ENCODE results near the gene PLCH1. TPM values are rescaled to one million over a fixed set of nuclear protein-coding genes. Genes with fewer than 3 reads are reported as not detected.

PLCH1 gene
- total and polyA plus RNA-seq, 2 of the 13 experiments (the other 11 are each of a cell fraction or from before 2014, with no cell fraction given): 2.0 to 3.0 TPM

- Histone ChIP-seq H3K4me1 (ENCODE audit: insufficient read depth, low read length) (no peaks in the 10 kb centered on the region), H3K27me3 (ENCODE audit: control insufficient read depth in 1 of 2, insufficient read depth in 2 of 2, low read length in 2 of 2) (no peaks in the 10 kb centered on the region), H3K4me3 (replicated peaks in 1 of 3; ENCODE audit: insufficient read depth in 1 of 3, low read depth in 2 of 3, low read length in 3 of 3) (no peak overlapping the region), H3K36me3 (replicated peaks in 1 of 2; ENCODE audit: control insufficient read depth in 1 of 2, insufficient read depth in 2 of 2, low read length in 2 of 2) (no peaks in the 10 kb centered on the region), H3K9ac (ENCODE audit: insufficient read depth, low read depth, low read length) (no peak overlapping the region), H3K27ac (ENCODE audit: extremely low read length, insufficient read depth, low read length) (no peak overlapping the region), H2AFZ (ENCODE audit: low read length) (no peak overlapping the region), H4K20me1 (ENCODE audit: insufficient read depth, low read length) (no peaks in the 10 kb centered on the region), H3K4me2 (ENCODE audit: low read depth, low read length) (no peak overlapping the region), H3K79me2 (ENCODE audit: insufficient read depth, low read length) (no peaks in the 10 kb centered on the region), H3K9me3 (ENCODE audit: low read length) (no peaks in the 10 kb centered on the region)
- ChIA-PET CTCF (ENCODE audit: low intra/inter-chr PET ratio, low total read pairs) (no interaction called here), POLR2A (no interaction called here)
- intact Hi-C loops (cut with micrococcal nuclease; ENCODE audit: unreplicated experiment): no loop called here
- TF ChIP-seq TBX2 (CRISPR knock-in tag; IDR thresholded peaks at IDR 0.05; ENCODE audit: borderline replicate concordance): no peak
- TF ChIP-seq NR1H2 (CRISPR knock-in tag; IDR thresholded peaks at IDR 0.05; ENCODE audit: borderline replicate concordance, low read depth): no peak
- TF ChIP-seq GPBP1L1 (CRISPR knock-in tag; IDR thresholded peaks at IDR 0.05): no peak
- TF ChIP-seq ZNF737 (CRISPR knock-in tag; IDR thresholded peaks at IDR 0.05; ENCODE audit: borderline replicate concordance): no peak
- no peak for TF ChIP-seq SOX13 (IDR thresholded peaks at IDR 0.05)
- no peak for TF ChIP-seq SOX13 (CRISPR knock-in tag; conservative IDR thresholded peaks at IDR 0.05 in 1 of 2, IDR thresholded peaks at IDR 0.05 in 1 of 2)
- no peak for TF ChIP-seq ZNF260 (CRISPR knock-in tag; IDR thresholded peaks at IDR 0.05; ENCODE audit: borderline replicate concordance, low read depth)
- TF ChIP-seq THAP7 (CRISPR knock-in tag; IDR thresholded peaks at IDR 0.05): no peak
- no peak for TF ChIP-seq TMF1 (CRISPR knock-in tag; IDR thresholded peaks at IDR 0.05; ENCODE audit: low read depth)
- no peak for TF ChIP-seq ELF3 (CRISPR knock-in tag; IDR thresholded peaks at IDR 0.05)
- no peak for TF ChIP-seq ZNF513 (CRISPR knock-in tag; conservative IDR thresholded peaks at IDR 0.05)
- TF ChIP-seq MTERF4 (CRISPR knock-in tag; IDR thresholded peaks at IDR 0.05): no peak
- TF ChIP-seq ZBTB14 (CRISPR knock-in tag; IDR thresholded peaks at IDR 0.05): no peak
- no peak for TF ChIP-seq HES4 (CRISPR knock-in tag; IDR thresholded peaks at IDR 0.05; ENCODE audit: borderline replicate concordance)
- no peak for TF ChIP-seq TGIF2 (CRISPR knock-in tag; IDR thresholded peaks at IDR 0.05)
- DNase-seq (ENCODE audit: low spot score) (no peak), FAIRE-seq (no peak), ATAC-seq (no peak)
- BruUV-seq (replicated peaks): no TSS peak
- 19% methylated on average over 1 of the region's 1 CpG for WGBS (ENCODE audit: low lambda C conversion rate)
- in situ Hi-C loops (cut with HindIII; ENCODE audit: extremely low pct_ligation_motif_present, low pct_unique_long_range_greater_than_20kb): no loop called here
These were observed 291.4 kb downstream of the PLCH1 start for GRCh38 chr3:155453512-155453911.

Measured in HepG2 (cell line).